ENCODE results near the gene SUMO3. TPM values are rescaled to one million over a fixed set of nuclear protein-coding genes. Genes with fewer than 3 reads are reported as not detected.
A peak's percentile ranks its signal among the peaks of the same experiment; 100 is the strongest.

SUMO3 gene
- total and polyA plus RNA-seq, 5 donors, result 53.3 to 87.8 (median 82.2) TPM

DNA sequence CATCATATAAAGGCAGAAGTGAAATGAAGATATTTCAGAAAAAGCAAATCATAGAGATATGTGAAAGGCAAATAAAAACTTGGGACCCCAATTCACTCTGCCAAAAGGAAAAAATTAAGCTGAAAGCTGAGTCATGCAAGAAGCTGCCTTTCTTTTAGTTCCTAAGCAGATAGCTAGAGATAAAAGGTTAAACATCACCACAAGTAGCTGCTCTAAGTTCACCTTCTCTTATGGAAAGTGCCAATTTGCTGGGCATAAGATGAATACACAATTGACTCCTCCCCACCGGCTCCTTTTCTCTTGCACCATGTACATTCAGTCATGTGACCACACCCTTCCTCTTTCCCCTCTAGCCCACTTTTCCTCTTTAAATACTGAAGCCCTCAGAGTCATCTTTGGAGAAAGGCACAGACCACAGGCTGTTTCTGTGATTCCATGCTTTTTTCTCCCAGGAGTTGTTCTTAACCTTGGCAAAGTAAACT is 5.4 kb upstream of the SUMO3 start:
- Histone ChIP-seq H3K27me3 (ENCODE audit: control insufficient read depth, insufficient read depth) (no peaks in the 10 kb centered on the region), H3K9me3 (ENCODE audit: control insufficient read depth, low read length) (no peaks in the 10 kb centered on the region), H3K27ac (ENCODE audit: low read length) (no peak overlapping the region), H3K4me1 (ENCODE audit: control insufficient read depth, insufficient read depth, low read length) (no peaks in the 10 kb centered on the region), H3K4me3 (ENCODE audit: low read length) (no peak overlapping the region)
- WGBS, result 85% methylated on average over 1 of the region's 1 CpG
- no peak for ATAC-seq
- no peak for DNase-seq
- intact Hi-C loops (cut with DNase I), result no loop called here

DNA sequence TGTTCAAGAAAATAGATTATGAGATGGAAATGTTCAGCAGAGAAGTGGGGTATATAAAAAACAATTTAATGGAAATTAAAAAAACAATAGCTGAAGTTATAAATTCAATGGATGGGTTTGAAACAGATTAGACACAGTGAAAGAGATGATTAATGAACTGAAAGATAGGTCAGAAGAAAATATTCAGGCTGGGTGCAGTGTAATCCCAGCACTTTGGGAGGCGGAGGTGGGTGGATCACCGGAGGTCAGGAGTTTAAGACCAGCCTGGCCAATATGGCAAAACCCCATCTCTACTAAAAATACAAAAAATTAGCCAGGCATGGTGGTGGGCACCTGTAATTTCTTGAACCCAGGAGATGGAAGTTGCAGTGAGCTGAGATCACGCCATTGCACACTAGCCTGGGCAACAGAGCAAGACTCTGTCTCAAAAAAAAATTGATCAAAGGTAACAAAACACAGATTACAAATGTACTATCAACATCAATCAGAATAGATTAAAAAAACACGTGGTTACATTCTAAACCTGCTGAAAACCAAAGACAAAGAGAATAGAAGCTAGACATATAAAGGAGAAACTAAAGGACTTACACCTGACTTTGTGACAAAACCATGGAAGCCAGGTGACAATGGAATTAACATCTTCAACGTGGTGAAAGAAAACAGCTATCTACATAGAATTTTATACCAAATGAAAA is 4.8 kb upstream of the SUMO3 start:
- H3K4me1 ChIP-seq (ENCODE audit: control insufficient read depth, insufficient read depth, low read length), result no peaks in the 10 kb centered on the region
- ATAC-seq, result no peak

DNA sequence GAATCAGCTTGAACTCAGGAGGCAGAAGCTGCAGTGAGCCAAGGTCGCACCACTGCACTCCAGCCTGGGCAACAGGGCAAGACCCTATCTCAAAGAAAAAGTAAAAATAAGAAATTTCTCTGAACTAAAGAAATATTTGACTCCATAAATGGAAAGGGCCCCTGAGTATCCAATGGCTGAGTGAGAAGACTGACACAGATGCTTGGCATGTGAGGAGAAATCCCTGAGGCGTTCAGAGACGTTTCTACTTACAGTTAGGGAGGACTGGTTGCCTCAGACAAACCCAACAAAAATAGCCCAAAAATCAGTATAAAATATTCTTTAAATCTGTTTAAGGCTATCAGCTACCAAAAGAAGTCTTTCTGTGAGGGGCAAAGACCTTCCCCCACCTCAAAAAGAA is 3.0 kb upstream of the SUMO3 start:
- intact Hi-C loops (cut with DNase I), result no loop called here
- DNase-seq (no peak), ATAC-seq (no peak)
- no peaks in the 10 kb centered on the region for H3K27me3 ChIP-seq (ENCODE audit: control insufficient read depth, insufficient read depth)
- 72% methylated on average over 3 of the region's 3 CpGs for WGBS
- peaks cover 4% of the 10 kb centered on the region for H3K4me1 ChIP-seq (ENCODE audit: control insufficient read depth, insufficient read depth, low read length)
- no peak overlapping the region for H3K4me3 ChIP-seq (ENCODE audit: low read length)
- no peaks in the 10 kb centered on the region for H3K9me3 ChIP-seq (ENCODE audit: control insufficient read depth, low read length)
- no peak overlapping the region for H3K27ac ChIP-seq (ENCODE audit: low read length)

More for the DNA sequence above, 4.8 kb upstream of the SUMO3 start:
- WGBS, result 68% methylated on average over 5 of the region's 5 CpGs
- Histone ChIP-seq H3K9me3 (ENCODE audit: control insufficient read depth, low read length) (no peaks in the 10 kb centered on the region), H3K4me3 (ENCODE audit: low read length) (no peak overlapping the region), H3K27ac (ENCODE audit: low read length) (no peak overlapping the region), H3K27me3 (ENCODE audit: control insufficient read depth, insufficient read depth) (no peaks in the 10 kb centered on the region)
- DNase-seq, result no peak
- intact Hi-C loops (cut with DNase I), result no loop called here

DNA sequence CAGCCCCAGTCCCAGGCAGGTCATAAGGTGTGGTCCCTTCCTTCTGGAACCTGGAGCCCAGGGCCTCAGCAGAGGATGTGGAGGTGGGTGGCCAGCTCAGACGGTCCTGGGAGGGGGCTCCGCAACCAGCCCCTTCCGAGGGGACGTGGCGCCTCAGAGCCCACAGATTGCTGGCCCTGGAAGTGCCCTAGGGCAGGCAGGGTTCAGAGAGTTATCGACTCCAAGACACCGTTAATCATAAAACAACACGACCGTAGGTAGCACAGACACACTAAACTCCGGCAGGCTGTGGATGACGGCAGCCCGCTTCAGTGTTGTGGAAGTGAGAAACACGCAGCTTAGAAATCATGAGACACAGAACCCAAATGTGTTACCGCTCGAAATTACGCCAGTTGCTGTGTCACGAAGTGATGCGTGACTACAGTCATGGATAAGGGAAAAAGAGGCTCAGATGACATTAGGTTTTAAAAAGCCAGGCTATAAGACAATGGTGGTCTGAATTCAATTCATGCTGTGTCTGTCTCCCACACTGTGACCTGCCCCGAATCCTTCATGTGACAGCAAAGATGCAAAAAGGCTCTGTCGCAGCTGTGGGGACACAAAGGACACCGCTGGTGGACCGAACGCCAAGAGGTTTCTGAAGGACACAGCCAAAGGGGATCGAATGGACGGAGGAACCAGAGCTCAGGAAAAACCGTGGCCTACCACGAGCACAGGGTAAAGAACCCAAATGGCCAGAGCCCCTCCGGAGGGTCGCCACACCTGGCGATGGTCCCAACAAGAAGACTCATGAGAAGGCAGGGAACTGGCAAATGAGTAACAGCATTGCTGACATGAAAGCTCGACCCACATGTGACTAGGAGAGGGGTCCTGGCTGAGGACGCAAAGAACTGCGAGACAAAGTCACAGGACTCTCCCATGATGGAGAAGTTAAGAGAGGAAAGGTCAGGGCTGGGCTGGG is 1.7 kb upstream of the SUMO3 start:
- intact Hi-C loops (cut with DNase I), result loop anchor here in 3 of 4 donors (5.0 kb wide), 2 partner anchors 33 to 53 kb away; partner anchors contain the start of gene PTTG1IP (in 2 of the 3)
- Histone ChIP-seq H3K4me3 (ENCODE audit: low read length) (no peak overlapping the region), H3K27ac (ENCODE audit: low read length) (no peak overlapping the region), H3K27me3 (ENCODE audit: control insufficient read depth, insufficient read depth) (no peaks in the 10 kb centered on the region), H3K9me3 (ENCODE audit: control insufficient read depth, low read length) (no peaks in the 10 kb centered on the region), H3K4me1 (ENCODE audit: control insufficient read depth, insufficient read depth, low read length) (peaks cover 9% of the 10 kb centered on the region)
- whole genome bisulfite sequencing, result 97% methylated on average over 33 of the region's 33 CpGs
- DNase-seq, result no peak
- ATAC-seq, result no peak

DNA sequence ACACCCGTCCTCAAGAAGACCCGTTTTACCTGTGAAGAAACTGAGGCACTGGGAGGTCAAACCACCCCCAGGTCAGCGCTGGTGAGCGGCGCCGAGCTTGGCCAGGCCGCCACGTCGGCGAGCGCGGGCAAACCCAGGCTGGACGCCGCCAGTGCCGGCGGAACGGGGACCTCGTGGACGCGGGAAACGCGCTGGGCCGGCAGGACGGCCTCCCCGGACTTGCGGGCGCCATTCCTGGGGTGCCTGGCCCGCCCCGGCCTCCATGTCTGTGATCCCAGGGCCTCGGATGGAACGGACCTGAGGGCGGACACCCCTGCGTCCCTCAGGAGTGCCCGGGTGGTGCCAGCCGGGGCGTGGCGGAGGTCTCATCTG is 764 bp upstream of the SUMO3 start:
- Histone ChIP-seq H3K27me3 (ENCODE audit: control insufficient read depth, insufficient read depth) (no peaks in the 10 kb centered on the region), H3K27ac (ENCODE audit: low read length) (no peak overlapping the region), H3K4me3 (ENCODE audit: low read length) (peak overlapping the region; percentile 66), H3K9me3 (ENCODE audit: control insufficient read depth, low read length) (no peaks in the 10 kb centered on the region), H3K4me1 (ENCODE audit: control insufficient read depth, insufficient read depth, low read length) (peaks cover 9% of the 10 kb centered on the region)
- 51% methylated on average over 37 of the region's 37 CpGs for WGBS
- intact Hi-C loops (cut with DNase I), result loop anchor here in 3 of 4 donors (5.0 kb wide), 2 partner anchors 34 to 54 kb away; partner anchors contain the start of gene PTTG1IP (in 2 of the 3)
- ATAC-seq, result peak in 1 of 2 donors; percentile 2
- DNase-seq, result peak in 2 of 3 donors; percentile 73 to 80

DNA sequence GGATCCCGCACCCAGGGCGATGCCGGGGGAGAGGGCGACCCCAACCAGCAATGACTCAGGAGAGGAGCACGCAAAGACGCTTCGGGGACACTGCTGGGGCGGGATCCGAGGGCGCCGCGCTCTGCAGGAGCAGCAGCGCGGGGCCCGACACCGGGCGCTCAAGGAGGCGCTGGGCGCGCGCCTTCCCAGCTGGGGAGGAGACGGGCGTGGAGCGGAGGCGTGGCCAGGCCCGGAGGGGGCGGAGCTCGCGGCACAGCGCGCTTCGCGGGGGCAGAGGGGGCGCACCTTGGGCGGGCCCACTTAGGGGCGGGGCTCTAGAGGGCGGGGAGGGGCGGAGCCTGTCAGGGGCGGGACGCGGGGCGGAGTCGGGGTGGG is 369 bp downstream of the SUMO3 start:
- ATAC-seq, result peak; percentile 92 to 96
- peak; percentile 93 to 98 (median 96) for DNase-seq
- under 1% methylated on average over 43 of the region's 43 CpGs for WGBS
- intact Hi-C loops (cut with DNase I), result loop anchor here in 3 of 4 donors (5.0 kb wide), 2 partner anchors 35 to 55 kb away; partner anchors contain the start of gene PTTG1IP (in 2 of the 3)
- Histone ChIP-seq H3K4me1 (ENCODE audit: control insufficient read depth, insufficient read depth, low read length) (peaks cover 9% of the 10 kb centered on the region), H3K4me3 (ENCODE audit: low read length) (peak overlapping the region; percentile 66), H3K27me3 (ENCODE audit: control insufficient read depth, insufficient read depth) (no peaks in the 10 kb centered on the region), H3K27ac (ENCODE audit: low read length) (peak overlapping the region; percentile 93), H3K9me3 (ENCODE audit: control insufficient read depth, low read length) (no peaks in the 10 kb centered on the region)

DNA sequence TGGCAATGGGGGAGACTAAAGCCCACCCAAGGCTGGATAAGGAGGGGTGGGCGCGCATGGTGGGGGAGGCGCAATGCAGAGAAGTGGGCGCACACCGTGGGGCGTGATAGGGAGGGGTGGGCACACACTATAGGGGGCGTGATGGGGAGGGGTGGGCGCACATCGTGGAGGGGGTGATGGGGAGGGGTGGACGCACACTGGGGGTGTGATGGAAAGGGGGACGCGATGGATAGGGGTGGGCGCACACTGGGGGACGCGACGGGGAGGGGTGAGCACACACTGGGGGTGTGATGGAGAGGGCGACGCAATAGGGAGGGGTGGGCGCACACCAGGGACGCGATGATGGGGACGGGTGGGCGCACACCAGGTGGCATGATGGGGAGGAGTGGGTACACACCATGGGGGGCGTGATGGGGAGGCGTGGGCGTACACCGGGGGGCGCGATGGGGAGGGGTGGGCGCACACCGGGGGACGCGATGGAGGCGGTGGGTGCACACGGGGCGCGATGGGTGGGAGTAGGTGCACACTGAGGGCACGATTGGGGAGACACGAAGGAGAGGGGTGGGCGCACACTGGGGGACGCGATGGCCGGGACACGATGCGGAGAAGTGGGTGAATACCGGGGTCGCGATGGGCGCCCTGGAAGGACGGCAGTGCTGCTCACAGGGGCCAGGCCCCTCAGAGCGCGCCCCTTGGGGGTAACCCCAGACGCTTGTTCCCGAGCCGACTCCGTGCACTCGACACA is 929 bp downstream of the SUMO3 start:
- peak; percentile 4 to 28 for ATAC-seq
- Histone ChIP-seq H3K27me3 (ENCODE audit: control insufficient read depth, insufficient read depth) (no peaks in the 10 kb centered on the region), H3K27ac (ENCODE audit: low read length) (no peak overlapping the region), H3K4me1 (ENCODE audit: control insufficient read depth, insufficient read depth, low read length) (peaks cover 9% of the 10 kb centered on the region), H3K9me3 (ENCODE audit: control insufficient read depth, low read length) (no peaks in the 10 kb centered on the region), H3K4me3 (ENCODE audit: low read length) (peak overlapping the region; percentile 66)
- 58% methylated on average over 57 of the region's 57 CpGs for WGBS
- peak; percentile 38 to 78 (median 70) for DNase-seq
- intact Hi-C loops (cut with DNase I), result loop anchor here in 3 of 4 donors (5.0 kb wide), 2 partner anchors 35 to 55 kb away; partner anchors contain the start of gene PTTG1IP (in 2 of the 3)

DNA sequence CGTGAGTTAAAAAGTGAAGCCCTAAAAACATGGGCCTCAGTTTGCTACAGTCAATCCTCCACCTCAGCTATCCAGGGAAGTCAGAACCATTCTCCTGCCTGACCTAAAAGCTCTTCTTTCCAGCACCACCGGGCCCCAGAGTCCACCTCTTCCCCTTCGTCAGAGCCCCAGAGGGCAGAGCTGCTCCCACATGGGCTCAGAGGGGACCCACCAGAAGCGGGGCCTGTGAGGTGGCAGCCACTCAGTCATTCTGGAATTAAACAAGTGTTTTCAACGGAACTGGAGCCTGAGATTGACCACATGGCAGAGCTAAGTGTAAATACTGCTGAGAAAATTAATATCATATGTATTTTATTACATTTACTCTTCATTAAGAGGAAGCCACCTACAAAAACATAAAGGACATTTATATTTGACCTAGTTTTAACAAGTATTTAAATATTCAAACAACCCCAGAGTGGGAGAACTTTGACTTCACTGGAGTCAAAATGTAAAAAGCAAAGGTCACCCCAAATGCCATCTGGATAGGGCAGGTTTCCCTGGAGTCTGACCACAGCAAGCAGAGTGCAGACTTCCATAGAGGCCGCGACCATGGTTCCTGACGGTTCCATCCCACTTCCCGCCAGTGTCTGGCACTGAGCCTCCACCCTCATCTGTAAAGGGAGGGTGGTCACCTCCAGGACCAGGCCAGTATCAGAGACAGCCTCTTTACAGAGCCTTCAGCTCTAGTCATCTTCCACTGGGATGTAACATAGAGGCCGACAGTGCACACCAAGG is 1.8 kb downstream of the SUMO3 start:
- no peak overlapping the region for H3K4me3 ChIP-seq (ENCODE audit: low read length)
- WGBS, result 64% methylated on average over 10 of the region's 10 CpGs
- intact Hi-C loops (cut with DNase I), result loop anchor here in 3 of 4 donors (5.0 kb wide), 2 partner anchors 36 to 56 kb away; partner anchors contain the start of gene PTTG1IP (in 2 of the 3)

DNA sequence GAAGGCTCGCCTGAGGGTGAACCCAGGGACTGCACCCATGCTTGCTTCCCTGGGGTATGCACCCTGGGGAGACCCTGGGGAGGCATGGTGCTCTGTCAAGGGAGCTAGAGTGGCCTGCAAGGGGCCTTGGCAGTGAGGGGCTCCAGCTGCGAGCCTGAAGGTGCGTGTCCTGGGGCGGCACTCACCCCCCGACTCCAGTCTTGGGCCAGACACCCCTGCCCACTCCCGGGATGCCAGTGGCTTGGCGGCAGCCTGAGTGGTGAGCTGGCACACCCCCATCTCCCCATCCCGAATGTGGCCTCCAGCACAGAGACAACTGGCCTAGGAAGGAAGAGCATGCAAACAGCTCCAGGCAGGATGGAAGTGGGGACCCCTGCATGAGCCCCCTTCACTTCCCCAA is 2.6 kb downstream of the SUMO3 start:
- DNase-seq (peak in 1 of 3 donors; percentile 60), ATAC-seq (no peak)
- Histone ChIP-seq H3K4me3 (ENCODE audit: low read length) (no peak overlapping the region), H3K4me1 (ENCODE audit: control insufficient read depth, insufficient read depth, low read length) (peaks cover 9% of the 10 kb centered on the region), H3K9me3 (ENCODE audit: control insufficient read depth, low read length) (no peaks in the 10 kb centered on the region), H3K27me3 (ENCODE audit: control insufficient read depth, insufficient read depth) (no peaks in the 10 kb centered on the region), H3K27ac (ENCODE audit: low read length) (no peak overlapping the region)
- 90% methylated on average over 8 of the region's 8 CpGs for WGBS
- intact Hi-C loops (cut with DNase I), result loop anchor here in 3 of 4 donors (5.0 kb wide), 2 partner anchors 37 to 57 kb away; partner anchors contain the start of gene PTTG1IP (in 2 of the 3)

More for the DNA sequence above, 1.8 kb downstream of the SUMO3 start:
- no peak overlapping the region for H3K27ac ChIP-seq (ENCODE audit: low read length)
- H3K9me3 ChIP-seq (ENCODE audit: control insufficient read depth, low read length), result no peaks in the 10 kb centered on the region
- peaks cover 9% of the 10 kb centered on the region for H3K4me1 ChIP-seq (ENCODE audit: control insufficient read depth, insufficient read depth, low read length)
- ATAC-seq, result no peak
- H3K27me3 ChIP-seq (ENCODE audit: control insufficient read depth, insufficient read depth), result no peaks in the 10 kb centered on the region
- DNase-seq, result peak in 1 of 3 donors; percentile 65
